ENCODE measurements around the gene NLGN1. TPM values are rescaled to one million over a fixed set of nuclear protein-coding genes. Genes with fewer than 3 reads are reported as not detected.
A peak's percentile ranks its signal among the peaks of the same experiment; 100 is the strongest.
"Not testable (repeated sequence)": the region's sequence is repeated elsewhere in the genome, so short reads cannot be mapped to it uniquely, and the experiment has no call there.

The NLGN1 gene
- total and polyA plus RNA-seq, 8 donors: 3.1 to 11.9 (median 8.0) TPM

DNA sequence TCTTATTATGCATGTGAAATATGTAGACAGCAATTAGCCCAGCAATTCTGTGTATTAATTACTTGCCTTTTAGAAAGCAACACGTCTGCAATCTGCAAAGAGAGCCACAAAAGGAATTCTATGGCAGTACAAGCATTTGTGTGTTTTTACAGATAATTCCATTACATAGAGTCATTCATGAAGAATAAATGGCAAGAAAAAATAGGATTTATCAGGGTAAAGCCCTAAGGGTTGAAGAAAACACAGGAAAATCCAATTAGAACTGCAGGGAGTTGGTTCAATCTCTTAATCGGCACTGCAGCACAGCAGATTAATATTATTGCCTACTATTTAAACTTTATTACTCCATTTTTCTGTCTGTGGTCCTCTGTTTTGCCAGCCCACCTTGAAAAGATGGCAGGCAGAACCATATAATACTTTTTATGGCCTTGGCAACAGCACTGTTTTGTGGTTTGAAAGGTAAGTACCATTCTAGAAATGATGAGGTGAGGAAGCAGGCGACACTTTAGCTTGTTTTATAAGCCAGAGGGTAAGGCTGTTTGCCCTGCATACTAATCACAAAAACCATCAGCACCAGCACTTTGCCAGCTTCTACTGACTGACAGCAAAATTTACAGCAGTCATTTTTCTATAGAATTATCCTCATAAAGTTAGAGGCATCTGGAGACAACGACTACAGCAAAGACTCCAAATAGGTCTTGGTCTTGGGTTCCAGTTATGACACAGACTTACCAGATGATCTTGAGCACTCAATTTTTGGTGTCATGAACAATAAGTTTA is 823.4 kb downstream of the NLGN1 start:
- DNase-seq (no peak), ATAC-seq (no peak)
- Histone ChIP-seq H3K27ac (no peak overlapping the region), H3K27me3 (no peaks in the 10 kb centered on the region), H3K36me3 (no peaks in the 10 kb centered on the region), H3K4me3 (no peak overlapping the region), H3K4me1 (no peaks in the 10 kb centered on the region), H3K9me3 (peaks cover 0 to 4% of the 10 kb centered on the region in 2 donors)
- intact Hi-C loops (cut with DNase I): no loop called here
- TF ChIP-seq, protein P1, sequence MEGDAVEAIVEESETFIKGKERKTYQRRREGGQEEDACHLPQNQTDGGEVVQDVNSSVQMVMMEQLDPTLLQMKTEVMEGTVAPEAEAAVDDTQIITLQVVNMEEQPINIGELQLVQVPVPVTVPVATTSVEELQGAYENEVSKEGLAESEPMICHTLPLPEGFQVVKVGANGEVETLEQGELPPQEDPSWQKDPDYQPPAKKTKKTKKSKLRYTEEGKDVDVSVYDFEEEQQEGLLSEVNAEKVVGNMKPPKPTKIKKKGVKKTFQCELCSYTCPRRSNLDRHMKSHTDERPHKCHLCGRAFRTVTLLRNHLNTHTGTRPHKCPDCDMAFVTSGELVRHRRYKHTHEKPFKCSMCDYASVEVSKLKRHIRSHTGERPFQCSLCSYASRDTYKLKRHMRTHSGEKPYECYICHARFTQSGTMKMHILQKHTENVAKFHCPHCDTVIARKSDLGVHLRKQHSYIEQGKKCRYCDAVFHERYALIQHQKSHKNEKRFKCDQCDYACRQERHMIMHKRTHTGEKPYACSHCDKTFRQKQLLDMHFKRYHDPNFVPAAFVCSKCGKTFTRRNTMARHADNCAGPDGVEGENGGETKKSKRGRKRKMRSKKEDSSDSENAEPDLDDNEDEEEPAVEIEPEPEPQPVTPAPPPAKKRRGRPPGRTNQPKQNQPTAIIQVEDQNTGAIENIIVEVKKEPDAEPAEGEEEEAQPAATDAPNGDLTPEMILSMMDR (IDR thresholded peaks at IDR 0.05): no peak

DNA sequence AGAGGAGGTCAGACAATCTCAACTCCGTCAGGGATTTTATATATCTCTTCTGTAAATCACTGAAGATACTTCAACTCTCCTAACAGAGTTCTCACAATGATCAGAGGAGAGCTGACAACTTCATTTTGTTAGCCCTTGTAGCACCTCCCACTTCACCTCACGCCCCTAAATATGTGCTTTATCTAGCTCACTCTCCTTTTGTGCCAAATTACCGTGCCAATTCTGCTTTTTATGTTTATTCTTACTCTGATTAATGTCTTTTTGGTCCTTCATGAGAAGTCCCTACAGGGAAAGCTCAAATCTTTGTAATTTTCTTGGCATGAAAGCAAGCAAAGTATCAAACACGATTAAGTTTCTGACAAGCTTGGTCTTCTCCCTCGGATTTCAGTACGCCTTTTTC is 825.5 kb downstream of the NLGN1 start:
- no peak overlapping the region for H3K27ac ChIP-seq
- H3K4me1 ChIP-seq: no peaks in the 10 kb centered on the region
- intact Hi-C loops (cut with DNase I): no loop called here
- peaks cover 0 to 4% of the 10 kb centered on the region in 2 donors for H3K9me3 ChIP-seq
- ATAC-seq (no peak), DNase-seq (peak in 1 of 4 donors; percentile 15)
- TF ChIP-seq, protein P1 (IDR thresholded peaks at IDR 0.05): no peak
- H3K27me3 ChIP-seq: no peaks in the 10 kb centered on the region
- no peaks in the 10 kb centered on the region for H3K36me3 ChIP-seq
- H3K4me3 ChIP-seq: no peak overlapping the region

DNA sequence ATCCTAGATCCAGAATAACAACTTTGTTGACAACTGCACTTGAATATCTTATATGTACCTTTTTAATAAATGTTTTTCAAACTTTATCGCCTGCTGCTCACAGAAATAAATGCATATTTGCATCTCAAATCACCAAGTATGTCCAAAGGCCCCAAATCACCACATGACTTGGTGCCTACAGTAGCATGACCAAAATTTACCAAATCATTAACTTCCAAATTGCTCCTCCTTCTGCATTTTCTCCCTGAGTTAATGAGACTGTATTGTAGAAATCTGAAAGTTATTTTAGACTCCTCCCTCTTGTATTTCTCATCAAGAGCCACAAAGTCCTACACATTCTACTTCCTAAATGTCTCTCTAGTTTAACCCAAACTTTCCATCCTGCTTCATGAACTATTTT is 826.1 kb downstream of the NLGN1 start:
- TF ChIP-seq, protein P1 (IDR thresholded peaks at IDR 0.05): no peak
- Histone ChIP-seq H3K27ac (no peak overlapping the region), H3K9me3 (peaks cover 0 to 4% of the 10 kb centered on the region in 2 donors), H3K27me3 (no peaks in the 10 kb centered on the region), H3K4me1 (no peaks in the 10 kb centered on the region), H3K36me3 (no peaks in the 10 kb centered on the region), H3K4me3 (no peak overlapping the region)
- DNase-seq: no peak
- intact Hi-C loops (cut with DNase I): no loop called here
- no peak for ATAC-seq

DNA sequence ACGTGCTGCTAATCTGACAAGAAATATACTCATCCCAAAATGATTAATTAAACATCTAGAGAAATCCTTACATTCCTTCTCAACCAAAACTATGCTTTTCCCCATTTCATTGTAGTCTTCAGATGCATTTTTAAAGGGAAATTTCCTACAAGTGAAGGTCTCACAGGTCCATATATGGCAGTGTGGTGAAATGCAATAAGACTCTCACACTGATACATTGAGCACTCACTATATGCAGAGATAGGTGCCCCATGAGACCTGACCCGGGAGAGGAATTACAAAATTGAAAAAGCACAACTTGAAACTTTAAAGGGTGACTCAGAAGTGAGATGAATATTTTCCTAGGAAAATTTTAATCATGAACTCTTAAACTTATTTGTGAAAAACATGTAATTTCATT is 832.4 kb downstream of the NLGN1 start:
- no peaks in the 10 kb centered on the region for H3K36me3 ChIP-seq
- H3K4me1 ChIP-seq: no peaks in the 10 kb centered on the region
- H3K4me3 ChIP-seq: no peak overlapping the region
- peaks cover 0 to 4% of the 10 kb centered on the region in 2 donors for H3K9me3 ChIP-seq
- H3K27ac ChIP-seq: no peak overlapping the region
- no peak for DNase-seq
- no peak for ATAC-seq
- TF ChIP-seq, protein P1 (IDR thresholded peaks at IDR 0.05): no peak
- intact Hi-C loops (cut with DNase I): no loop called here
- H3K27me3 ChIP-seq: no peaks in the 10 kb centered on the region

DNA sequence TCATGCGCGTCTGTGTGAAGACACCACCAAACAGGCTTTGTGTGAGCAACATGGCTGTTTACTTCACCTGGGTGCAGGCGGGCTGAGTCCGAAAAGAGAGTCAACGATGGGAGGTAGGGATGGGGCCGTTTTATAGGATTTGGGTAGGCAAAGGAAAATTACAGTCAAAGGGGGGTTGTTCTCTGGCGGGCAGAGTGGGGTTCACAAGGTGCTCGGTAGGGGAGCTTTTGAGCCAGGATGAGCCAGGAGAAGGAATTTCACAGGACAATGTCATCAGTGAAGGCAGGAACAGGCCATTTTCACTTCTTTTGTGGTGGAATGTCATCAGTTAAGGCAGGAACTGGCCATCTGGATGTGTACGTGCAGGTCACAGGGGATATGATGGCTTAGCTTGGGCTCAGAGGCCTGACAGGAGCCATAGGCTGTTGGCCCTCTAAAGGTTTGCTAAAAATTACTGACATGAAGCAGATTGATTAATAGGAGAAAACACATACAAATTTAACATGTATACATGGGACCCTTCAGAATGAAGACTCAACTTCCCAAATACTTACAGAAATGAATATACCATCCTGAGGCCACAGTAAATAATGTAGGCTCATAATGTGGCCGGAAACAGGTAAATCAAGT is 834.6 kb downstream of the NLGN1 start:
- intact Hi-C loops (cut with DNase I); H3K36me3 ChIP-seq; ATAC-seq; H3K27ac ChIP-seq; H3K4me3 ChIP-seq; H3K27me3 ChIP-seq; H3K9me3 ChIP-seq; DNase-seq; H3K4me1 ChIP-seq: not testable (repeated sequence)
